HepG2 (cell line): ENCODE data around the gene SNX9. TPM values are rescaled to one million over a fixed set of nuclear protein-coding genes. Genes with fewer than 3 reads are reported as not detected.

ENCODE experiments used
- CBX2 ChIP-seq, 2 experiments: fragments of 200-600 bp in 1 of 2; sonication (generic); formaldehyde crosslinking in 1 of 2; IDR thresholded peaks; 2 replicates each; pipeline versions ENCODE4 v1.7.0 to v1.8.1; 2018 to 2022; ENCODE audit warnings: low read depth in 2 of 2, low read length in 1 of 2, mild to moderate bottlenecking in 1 of 2, missing genetic modification reagents in 1 of 2
- CHD2 ChIP-seq: IDR thresholded peaks from 2 replicates; pipeline ENCODE4 v1.6.1; 2011; ENCODE audit warnings: low read depth, low read length, improper control_type of control experiment
- ELF3 ChIP-seq: IDR thresholded peaks from 2 replicates; pipeline ENCODE4 v1.6.1; 2016; ENCODE audit warnings: missing genetic modification reagents, missing compliant biosample characterization
- GPN1 ChIP-seq: sonication (generic); formaldehyde crosslinking; IDR thresholded peaks from 2 replicates; pipeline ENCODE4 v1.5.1; 2020; ENCODE audit warnings: missing genetic modification reagents, borderline replicate concordance
- HDAC2 ChIP-seq: sonication (generic); formaldehyde crosslinking; IDR thresholded peaks from 2 replicates; pipeline ENCODE4 v1.4.0; 2020; ENCODE audit warnings: missing genetic modification reagents
- KDM5A ChIP-seq: fragments of 200-600 bp; sonication (generic); IDR thresholded peaks from 2 replicates; pipeline ENCODE4 v1.7.0; 2018; ENCODE audit warnings: antibody characterized with exemption, mild to moderate bottlenecking, low read length, borderline replicate concordance
- KLF11 ChIP-seq: IDR thresholded peaks from 2 replicates; pipeline ENCODE4 v1.6.1; 2016; ENCODE audit warnings: missing compliant biosample characterization
- NCOA1 ChIP-seq: sonication (generic); formaldehyde crosslinking; IDR thresholded peaks from 2 replicates; pipeline ENCODE4 v1.9.0; 2021; ENCODE audit warnings: missing genetic modification reagents
- NCOA5 ChIP-seq: sonication (generic); formaldehyde crosslinking; IDR thresholded peaks from 2 replicates; pipeline ENCODE4 v1.4.0; 2020; ENCODE audit warnings: missing genetic modification reagents
- POLR2AphosphoS5 ChIP-seq: IDR thresholded peaks from 2 replicates; pipeline ENCODE4 v1.6.1; 2012; ENCODE audit warnings: low read depth, low read length
- PPARG ChIP-seq: conservative IDR thresholded peaks from 2 replicates; pipeline ENCODE4 v1.6.1; 2016; ENCODE audit warnings: missing biosample characterization, missing genetic modification reagents
- SMAD3 ChIP-seq: sonication (generic); formaldehyde crosslinking; IDR thresholded peaks from 2 replicates; pipeline ENCODE4 v1.4.0; 2020; ENCODE audit warnings: missing genetic modification reagents
- SMARCC2 ChIP-seq: fragments of 450-650 bp; IDR thresholded peaks from 2 replicates; pipeline ENCODE4 v1.6.1; 2017; ENCODE audit warnings: antibody characterized with exemption, mild to moderate bottlenecking
- TAF15 ChIP-seq: fragments of 200-400 bp; formaldehyde crosslinking; IDR thresholded peaks from one replicate; pipeline ENCODE4 v1.6.1; 2018; ENCODE audit warnings: mild to moderate bottlenecking, low read depth, low read length; ENCODE audit not compliant: poor library complexity, severe bottlenecking
- ZBTB37 ChIP-seq: sonication (generic); formaldehyde crosslinking; IDR thresholded peaks from 2 replicates; pipeline ENCODE4 v1.4.0; 2020; ENCODE audit warnings: mild to moderate bottlenecking, missing genetic modification reagents
- ZNF142 ChIP-seq: sonication (generic); formaldehyde crosslinking; IDR thresholded peaks from 2 replicates; pipeline ENCODE4 v1.4.0; 2020; ENCODE audit warnings: missing genetic modification reagents
- ZNF484 ChIP-seq: sonication (generic); formaldehyde crosslinking; IDR thresholded peaks from 2 replicates; pipeline ENCODE4 v1.5.1; 2020; ENCODE audit warnings: mild to moderate bottlenecking, low read depth, missing genetic modification reagents, borderline replicate concordance
- ZNF512 ChIP-seq: sonication (generic); formaldehyde crosslinking; IDR thresholded peaks from 2 replicates; pipeline ENCODE4 v1.4.0; 2020; ENCODE audit warnings: mild to moderate bottlenecking, missing genetic modification reagents
- ZNF639 ChIP-seq: conservative IDR thresholded peaks from 2 replicates; pipeline ENCODE4 v1.6.1; 2018; ENCODE audit warnings: missing genetic modification reagents
- ZNF788 ChIP-seq: sonication (generic); formaldehyde crosslinking; IDR thresholded peaks from 2 replicates; pipeline ENCODE4 v1.5.0; 2020; ENCODE audit warnings: mild to moderate bottlenecking, missing genetic modification reagents, borderline replicate concordance
- polyA plus RNA-seq, 8 experiments: library from polyadenylated mRNA; depleted of rRNA in 3 of 8; stranded (reverse) in 7 of 8; unstranded in 1 of 8; fragments of >200 nt; fragmentation: Illumina TruSeq in 4 of 8; extraction: Trizol in 4 of 8; gene quantifications; 2 replicates each; pipeline versions ENCODE4 v1.2.1 to v1.2.3, GENCODE V29; 2011 to 2016; ENCODE audit warnings: low read depth in 4 of 8, missing spikeins in 1 of 8, mixed read lengths in 1 of 8; ENCODE audit not compliant: insufficient read depth in 1 of 8
- total RNA-seq, 5 experiments: library from RNA; depleted of rRNA; stranded (reverse); fragments of >200 nt; fragmentation: Illumina TruSeq; extraction: Trizol; gene quantifications; 2 replicates each; pipeline ENCODE4 v1.2.3, GENCODE V29; 2016; ENCODE audit warnings: low read depth in 1 of 5

Gene SNX9
- total and polyA plus RNA-seq, 2 of the 13 experiments (the other 11 are each of a cell fraction or from before 2014, with no cell fraction given) = 21.9 to 36.0 TPM

- peak; percentile 46; the same call in 1 of the 2 replicates for TF ChIP-seq ELF3
- no peak for TF ChIP-seq SMARCC2
- no peak for TF ChIP-seq NCOA5 (CRISPR knock-in tag)
- no peak for TF ChIP-seq CHD2
- no peak for TF ChIP-seq TAF15
- no peak for TF ChIP-seq NCOA1
- no peak for TF ChIP-seq ZBTB37 (CRISPR knock-in tag)
- TF ChIP-seq KLF11 (CRISPR knock-in tag) = no peak
- peak; percentile 62; the same call in 1 of the 2 replicates for TF ChIP-seq ZNF639 (CRISPR knock-in tag)
- peak; percentile 61 for TF ChIP-seq KDM5A
- TF ChIP-seq CBX2 (IDR thresholded peaks at IDR 0.05; ENCODE audit: low read depth, low read length) = no peak
- TF ChIP-seq CBX2 (CRISPR knock-in tag; IDR thresholded peaks at IDR 0.05; ENCODE audit: low read depth) = no peak
- no peak for TF ChIP-seq POLR2AphosphoS5
- TF ChIP-seq HDAC2 (CRISPR knock-in tag) = peak; percentile 88
- TF ChIP-seq SMAD3 (CRISPR knock-in tag) = no peak
- TF ChIP-seq GPN1 = no peak
- 0 out of 2 replicates have a peak, but pooled peaks have one; percentile 62 for TF ChIP-seq ZNF512 (CRISPR knock-in tag)
- no peak for TF ChIP-seq ZNF484 (CRISPR knock-in tag)
- TF ChIP-seq PPARG (CRISPR knock-in tag) = no peak
- no peak for TF ChIP-seq ZNF788 (CRISPR knock-in tag)
- no peak for TF ChIP-seq ZNF142 (CRISPR knock-in tag)
Observed at GRCh38 chr6:157982563-157983405, 159.7 kb downstream of the SNX9 start (continued).
